ENCODE measurements around the gene TRIM7.

GRCh38 chr5:181212080-181212479 lies 7.1 kb upstream of the TRIM7 start:
- TF ChIP-seq EZH2 (IDR thresholded peaks at IDR 0.05; ENCODE audit: insufficient read depth, poor library complexity, severe bottlenecking) (no peak), EZH2phosphoT487 (IDR thresholded peaks at IDR 0.05; ENCODE audit: insufficient read depth, low read depth) (no peak)
